NCI-H82 treated with DMSO at 0.1 percent for 48 hours (cell line): Measurements from ENCODE around the gene PTPRM.

Experiments used
- DNase-seq: peaks from one replicate; lab custom pipeline; 2025; ENCODE audit not compliant: unreplicated experiment; lab: John Stamatoyannopoulos, UW

PTPRM gene

DNA sequence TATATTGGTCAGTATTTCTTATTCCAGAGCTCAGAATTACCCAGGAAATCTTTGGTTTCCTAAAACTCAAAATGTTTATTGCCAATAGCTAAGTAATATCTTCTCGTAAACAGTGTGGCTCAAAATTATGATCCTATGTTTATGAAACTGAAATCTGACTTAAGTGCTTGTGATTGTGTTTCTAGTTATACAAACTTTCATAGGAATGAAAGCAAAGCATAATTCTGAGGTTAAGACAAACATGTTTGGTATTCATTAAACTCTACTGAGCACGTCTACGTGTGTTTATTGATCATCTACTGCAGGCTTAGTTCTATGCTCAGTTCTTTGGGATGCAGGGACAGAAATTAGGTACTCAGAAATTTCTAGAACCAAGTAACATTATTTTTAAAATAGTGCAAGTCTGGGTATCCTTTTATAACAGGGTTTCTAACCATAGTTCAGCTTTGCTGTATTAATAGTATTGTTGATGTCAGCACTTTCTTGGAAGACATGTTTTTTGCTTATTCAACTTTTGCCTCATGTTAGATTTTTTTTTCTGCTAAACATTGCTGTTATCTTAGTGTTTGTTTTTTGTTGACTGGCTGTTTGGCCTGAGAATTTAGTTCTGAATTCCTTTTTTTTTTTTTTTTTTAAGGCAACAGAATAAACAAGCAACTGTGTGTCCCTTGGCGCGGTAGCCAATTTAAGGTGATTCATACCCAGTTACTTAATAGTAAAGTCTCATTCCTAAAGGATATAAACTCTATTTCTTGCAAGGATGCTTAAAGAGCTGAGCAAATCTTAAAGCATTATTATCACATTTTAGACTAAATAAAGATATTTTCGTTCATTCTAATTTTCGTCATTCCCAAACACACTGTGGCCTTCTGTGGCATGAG is 31.3 kb downstream of the PTPRM start:
- DNase-seq, result no peak

DNA sequence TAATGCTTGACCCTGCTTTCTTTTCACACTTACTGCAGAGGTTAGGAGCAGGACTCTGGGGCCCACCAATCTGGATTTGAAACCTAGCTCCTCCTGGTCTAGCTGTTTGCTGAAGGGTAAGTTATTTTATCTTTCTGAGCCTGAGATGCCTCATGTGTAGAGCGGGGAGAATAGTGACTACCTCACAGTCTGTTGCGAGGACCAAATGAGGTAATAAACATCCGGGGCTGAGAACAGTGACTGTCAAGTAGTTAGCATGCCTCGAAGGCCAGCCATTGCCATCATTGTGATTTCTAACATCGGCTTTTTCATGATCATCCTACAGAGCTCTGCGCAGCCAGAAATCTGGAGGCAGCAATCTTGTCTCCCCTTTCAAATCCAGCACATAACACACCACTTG is 32.9 kb downstream of the PTPRM start:
- DNase-seq, result no peak

DNA sequence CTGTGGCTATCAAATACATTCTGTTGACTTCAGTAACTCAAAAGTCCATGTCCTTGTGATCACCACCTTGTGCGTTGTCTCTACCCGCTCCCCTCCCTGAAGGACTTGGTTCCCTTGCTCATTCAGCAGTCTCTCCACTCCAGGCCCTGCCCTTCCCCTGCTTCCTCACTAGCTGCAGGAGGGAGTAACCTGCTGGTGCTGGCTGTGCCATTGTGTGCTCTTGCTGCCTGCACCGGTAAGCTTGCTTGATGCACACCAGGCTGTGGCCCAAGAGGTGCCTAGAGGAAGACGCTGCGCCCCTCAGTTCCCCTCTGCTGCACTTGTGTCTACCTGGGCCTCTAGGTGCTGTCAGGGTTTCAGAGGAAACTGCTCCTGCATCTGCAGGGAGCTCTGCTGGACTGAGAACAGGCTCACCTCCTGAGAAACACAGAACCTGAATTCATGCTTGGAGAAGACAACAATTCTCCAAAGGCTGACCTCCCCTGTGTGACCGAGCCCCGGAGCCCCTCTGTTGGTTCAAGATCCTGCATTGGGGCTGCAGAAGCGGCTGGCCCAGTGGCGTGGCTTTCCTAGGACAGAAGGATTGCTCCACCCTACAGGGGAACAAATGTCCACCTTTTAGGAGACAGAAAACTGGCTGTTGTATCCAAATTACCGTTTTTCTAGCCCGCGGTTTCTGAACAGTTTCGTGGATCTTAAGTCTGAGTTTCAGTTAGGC is 33.6 kb downstream of the PTPRM start:
- no peak for DNase-seq

DNA sequence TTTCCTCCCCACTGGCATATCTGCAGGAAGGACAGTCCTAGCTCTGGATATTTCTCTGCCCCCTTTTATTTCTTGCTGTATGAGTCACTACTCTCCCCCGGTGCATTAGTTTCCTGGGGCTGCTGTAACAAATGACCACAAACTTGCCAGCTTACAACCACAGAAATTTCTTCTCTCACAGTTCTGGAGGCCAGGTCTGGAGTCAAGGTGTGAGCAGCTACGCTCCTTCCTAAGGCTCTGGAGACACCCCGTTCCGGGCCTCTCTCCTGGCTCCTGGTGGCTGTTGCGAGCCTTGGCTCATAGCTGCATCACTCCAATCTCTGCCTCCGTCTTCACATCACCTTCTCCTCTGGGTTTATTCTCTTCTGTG is 34.1 kb downstream of the PTPRM start:
- no peak for DNase-seq

DNA sequence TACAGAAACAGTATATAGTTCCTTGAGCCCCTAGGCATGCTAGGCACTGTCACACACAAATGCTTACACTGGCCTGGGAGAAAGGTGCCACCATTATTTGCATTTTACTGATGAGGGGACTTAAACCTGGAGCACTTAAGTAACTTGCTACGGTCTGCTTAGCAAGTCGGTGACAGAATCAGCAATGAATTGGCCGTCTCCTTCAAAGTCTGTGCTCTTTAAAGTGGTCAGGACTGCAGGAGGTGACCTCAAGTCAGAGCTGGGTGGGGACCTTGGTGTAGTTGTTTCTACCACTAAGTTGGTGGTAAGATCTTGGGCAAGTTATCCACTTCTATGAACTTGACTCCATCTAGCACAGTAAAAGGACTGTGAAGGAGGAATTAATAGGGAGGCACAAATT is 34.8 kb downstream of the PTPRM start:
- DNase-seq, result no peak

DNA sequence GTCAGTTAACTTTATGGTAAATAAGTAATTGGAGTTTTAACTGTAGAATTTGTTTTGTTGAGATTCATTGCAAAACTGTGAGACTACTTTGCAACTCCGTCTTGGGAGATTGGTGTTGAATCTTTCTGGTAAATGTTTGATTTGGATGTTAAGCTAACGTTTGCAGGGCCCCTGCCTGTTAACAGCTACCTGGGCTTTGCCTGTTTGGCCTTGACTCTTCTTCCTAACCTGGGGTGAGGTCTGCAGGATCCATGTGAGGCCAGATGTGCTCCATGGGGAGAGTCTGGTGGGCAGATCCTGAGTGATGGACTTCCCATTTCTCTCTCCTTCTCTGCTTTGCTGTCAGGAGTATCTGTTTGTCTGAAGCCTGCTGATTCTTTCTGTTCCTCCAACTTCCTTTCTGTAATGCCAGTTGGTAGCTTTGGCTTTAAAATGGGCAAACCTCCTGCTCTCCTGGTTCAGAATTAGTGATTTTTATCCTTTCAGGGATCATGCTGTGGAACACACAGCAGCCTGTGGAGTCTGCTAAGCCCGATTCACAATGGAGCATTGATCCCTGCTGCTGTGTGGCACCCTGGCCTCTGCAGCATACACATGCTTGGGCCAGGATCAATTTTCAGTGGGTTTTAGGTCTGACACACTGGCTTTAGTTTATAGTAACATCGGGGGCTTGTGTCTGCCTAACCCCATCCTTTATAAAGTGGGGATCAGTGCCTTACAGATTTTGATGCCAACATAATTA is 36.3 kb downstream of the PTPRM start:
- no peak for DNase-seq

DNA sequence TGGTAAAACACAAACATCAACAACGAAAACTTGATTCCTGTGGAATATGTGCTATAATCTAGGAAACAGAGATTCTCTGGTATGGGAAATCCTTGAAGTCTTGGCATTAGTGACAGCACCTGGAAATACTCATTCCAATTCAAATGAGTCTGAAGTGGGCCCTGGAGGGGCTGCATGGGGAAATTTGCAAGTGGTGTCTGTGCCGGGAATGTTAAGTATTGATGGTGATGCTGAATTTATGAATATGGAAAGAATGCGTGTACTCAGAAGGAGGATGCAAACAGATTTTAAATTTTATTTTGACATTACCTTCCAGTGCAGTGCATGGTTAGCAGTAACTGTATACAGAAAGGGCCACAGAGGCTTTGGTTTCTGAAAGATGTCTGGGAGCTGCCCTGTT is 37.2 kb downstream of the PTPRM start:
- DNase-seq, result no peak

DNA sequence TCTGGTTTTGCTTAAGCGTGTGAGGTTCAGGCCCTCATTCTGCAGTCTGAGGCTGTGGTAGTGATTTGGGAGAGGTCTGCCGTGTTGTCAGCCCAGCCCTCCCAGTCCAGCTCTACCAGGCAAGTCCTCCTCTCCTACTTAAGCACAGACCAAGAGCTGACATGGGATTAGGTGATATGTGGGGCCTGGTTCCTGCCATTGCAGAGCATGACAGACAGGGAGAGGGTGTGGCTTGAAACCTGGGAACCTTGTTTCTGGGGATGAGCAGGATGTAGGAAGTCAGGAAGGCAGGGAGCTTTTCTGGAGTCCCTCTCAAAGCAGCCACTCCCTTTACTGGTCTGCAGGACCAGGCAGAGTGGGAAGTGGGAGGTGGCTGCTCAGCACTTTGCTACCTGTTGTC is 38.6 kb downstream of the PTPRM start:
- no peak for DNase-seq

DNA sequence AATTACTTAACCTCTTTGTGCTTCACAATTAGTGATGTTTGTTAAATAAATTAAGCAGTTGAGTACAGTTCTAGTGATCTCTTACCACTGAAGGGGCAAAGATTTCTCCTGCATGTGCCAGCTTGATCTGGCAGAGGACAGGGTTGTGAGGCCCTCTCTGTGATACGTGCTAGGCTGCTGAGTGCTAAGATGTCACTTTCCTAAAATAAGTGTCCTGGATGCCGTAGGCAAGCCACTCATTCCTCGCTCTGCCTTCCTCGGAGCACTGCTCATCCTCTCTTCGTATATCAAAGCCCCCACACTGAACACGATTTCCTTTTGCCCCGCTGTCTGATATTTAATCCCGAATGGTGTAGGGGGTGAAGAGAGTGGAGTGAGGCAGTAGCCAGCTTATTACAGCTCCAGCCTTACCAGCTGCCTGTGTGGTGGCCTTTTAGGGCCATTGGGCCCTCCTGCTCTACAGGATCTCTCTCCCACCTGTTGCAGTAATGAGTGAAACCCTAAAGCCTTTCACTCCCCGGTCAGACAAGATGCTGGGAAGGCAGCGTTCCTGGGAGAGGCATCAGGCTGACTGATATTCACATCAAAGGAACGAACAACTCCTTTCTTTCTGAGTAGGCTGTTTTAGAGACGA is 40.5 kb downstream of the PTPRM start:
- no peak for DNase-seq

DNA sequence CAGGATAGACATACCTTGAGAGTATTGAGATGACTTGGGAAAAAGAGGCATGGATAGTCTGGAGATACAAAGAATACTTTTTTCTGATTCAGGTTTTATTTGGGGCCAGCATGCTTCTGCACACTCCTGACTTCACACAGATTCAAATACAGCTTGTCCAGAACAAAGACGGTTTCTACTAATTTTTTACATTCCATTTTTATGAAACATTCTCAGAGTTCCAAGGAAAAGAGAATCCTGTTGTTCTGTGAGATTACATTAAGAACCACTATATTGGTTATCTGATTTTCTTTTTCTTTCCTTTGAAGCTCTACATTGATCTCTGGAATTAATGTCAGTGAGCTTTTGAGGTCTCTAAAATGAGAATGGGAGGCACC is 41.0 kb downstream of the PTPRM start:
- no peak for DNase-seq

DNA sequence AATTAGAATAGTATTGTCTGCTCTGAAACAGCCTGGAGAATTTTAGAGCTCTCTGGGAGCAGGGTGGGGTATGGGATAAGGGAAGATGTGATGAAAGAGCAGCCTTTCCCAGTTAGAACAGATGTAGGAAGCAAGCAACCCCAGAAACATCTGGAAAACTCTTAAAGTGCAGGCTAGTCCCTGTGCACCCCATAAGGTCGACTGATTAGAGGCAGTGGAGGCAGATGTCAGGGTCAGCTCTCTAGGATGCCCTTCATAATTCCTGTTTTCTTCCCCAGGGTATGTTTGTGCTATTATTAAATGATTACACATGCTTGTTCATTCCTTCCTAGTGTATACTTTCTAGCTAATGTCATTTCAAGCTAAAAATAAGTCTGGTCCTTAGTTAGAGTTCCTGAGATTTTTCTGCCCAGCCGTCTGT is 41.7 kb downstream of the PTPRM start:
- no peak for DNase-seq

DNA sequence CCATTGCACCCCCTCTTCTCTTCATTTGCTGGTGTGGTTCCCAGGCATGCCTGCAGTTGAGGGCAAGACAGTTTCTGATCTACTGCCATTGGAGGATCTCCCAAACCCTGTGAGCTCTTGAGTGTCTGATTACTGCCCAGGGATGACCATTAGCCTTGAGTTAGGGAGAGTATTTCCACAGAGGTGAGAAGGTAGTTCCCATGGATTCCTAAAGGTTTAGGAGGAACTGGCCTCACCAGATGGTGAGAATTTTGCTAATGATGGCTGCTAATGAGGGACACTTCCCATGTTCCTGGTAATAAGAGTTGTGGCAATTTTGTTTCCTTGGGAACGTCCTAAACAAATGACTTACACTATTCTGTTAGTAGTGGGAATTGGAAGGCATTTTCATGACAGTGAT is 42.5 kb downstream of the PTPRM start:
- no peak for DNase-seq

DNA sequence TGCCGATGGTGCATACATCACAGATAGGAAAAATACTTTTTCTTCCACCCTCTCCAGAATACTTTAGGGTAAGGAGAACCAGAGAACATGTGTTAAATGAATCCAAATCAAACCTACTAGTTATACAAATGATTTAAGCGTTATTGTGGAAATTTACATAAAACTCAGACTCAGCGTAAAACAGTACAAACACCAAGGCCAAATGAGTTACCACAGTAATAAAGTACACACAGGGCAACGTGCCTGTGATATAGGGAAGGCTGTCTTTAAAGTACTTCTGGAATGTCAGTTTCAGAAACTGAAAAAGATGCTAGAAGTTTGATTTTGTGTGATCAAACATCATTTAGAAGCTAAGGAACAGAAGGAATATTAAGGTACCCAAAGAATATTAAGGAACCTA is 46.9 kb downstream of the PTPRM start:
- no peak for DNase-seq

DNA sequence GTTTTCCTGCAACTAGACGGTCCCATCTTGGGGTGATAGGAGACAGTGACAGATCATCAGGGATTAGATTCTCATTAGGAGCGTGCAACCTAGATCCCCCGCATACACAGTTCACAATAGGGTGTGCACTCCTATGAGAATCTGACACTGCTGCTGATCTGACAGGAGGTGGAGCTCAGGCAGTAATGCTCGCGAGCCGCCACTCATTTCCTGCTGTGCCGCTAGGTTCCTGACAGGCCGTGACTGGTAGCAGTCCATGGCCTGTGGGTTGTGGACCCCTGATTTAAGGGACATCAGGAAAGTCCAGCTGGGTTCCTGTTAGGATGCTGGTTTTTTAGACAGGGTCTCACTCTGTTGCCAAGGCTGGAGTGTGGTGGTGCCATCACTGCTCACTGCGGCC is 48.7 kb downstream of the PTPRM start:
- DNase-seq, result no peak

DNA sequence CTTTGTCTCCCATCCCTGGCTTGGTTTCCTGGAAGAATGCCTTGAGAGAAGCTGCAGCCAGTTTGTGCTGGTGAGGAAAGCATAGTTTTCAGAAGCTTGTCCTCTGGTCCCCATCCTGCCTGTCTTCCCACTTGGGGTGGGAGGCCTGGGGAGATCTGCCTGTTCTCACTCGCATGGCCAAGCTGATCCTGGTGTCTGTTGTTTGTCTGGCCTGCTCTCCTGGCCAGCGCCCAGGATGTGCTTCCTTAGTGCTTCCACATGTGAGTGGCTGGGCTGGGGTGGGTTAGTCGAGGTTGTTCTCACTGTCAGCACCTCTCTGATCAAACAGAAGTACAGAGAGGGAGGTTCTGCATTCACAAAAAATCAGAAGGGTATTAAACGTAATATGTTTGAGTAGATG is 49.5 kb downstream of the PTPRM start:
- DNase-seq, result no peak

DNA sequence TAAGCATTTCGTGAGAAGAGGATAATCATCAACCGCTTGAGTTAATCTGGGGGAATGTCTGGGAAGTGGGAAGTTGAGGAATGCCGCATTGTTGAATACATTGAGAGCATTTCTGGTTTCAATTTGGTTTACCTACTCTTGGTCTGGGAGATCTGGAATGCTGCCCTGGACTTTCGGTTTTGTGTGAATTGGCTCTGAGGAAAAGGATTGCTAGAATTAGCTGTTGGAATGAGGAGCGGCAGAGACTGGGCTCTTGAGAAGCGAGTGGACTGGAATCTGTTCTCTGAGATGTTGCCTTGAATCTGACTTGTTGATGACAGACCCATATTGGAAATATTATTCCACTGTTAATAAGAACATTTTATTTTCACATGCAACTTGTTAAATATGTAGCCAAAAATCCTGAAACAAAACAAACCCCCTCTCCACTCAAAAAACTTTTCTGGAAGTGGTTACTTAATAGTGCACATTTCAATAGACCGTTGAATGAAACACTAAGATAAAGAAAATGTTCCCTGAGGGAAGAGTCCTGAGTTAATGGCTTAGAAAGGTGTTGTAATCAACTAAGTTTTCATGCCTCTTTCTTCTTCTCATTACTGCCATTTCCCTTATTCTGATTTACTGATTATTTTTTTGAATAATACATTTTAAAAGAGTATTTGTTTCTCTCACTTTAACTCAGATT is 50.8 kb downstream of the PTPRM start:
- DNase-seq, result no peak

DNA sequence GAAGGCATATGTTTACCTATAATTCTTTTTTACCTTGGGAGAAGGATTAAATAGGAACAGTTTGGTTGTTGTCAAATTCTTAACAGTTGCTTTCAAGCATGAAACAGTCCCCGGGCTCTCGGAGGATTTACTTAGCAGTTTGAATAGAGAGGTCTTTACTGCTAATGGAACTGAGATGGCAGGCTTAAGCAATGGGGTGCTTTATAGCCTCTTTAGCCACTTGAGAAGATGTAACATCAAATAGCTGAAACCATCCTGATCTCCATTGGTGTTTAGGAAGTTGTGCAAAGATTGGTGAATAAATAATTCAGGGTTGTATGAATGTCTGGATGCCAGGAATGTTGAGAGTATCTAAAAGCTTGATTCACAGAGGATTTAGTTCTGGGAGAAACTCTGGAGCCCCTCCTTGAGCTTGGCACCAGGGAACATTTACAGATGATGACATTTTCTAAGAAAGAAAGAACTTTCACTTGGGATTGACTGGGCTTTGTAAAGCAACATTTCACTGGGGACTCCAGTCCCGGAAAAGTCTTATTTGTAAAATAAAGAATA is 51.9 kb downstream of the PTPRM start:
- no peak for DNase-seq

DNA sequence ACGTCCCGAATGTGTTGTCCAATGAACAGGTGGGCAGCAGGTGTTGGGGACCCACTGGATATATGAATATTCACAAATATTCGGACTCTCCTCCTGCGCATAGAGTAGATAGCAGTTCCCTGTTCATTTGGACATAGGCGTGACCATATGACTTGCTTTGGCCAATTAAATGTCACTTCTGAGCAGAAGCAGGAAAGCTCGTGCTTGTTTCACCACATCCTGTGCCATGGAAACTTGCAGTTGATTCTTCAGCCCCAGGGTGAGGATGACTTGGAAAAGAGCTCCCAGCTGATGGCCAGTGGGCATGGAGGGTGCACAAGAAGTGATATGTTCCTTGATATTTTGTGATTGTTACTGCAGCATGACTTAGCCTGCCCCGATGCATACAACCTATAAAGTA is 52.6 kb downstream of the PTPRM start:
- no peak for DNase-seq

DNA sequence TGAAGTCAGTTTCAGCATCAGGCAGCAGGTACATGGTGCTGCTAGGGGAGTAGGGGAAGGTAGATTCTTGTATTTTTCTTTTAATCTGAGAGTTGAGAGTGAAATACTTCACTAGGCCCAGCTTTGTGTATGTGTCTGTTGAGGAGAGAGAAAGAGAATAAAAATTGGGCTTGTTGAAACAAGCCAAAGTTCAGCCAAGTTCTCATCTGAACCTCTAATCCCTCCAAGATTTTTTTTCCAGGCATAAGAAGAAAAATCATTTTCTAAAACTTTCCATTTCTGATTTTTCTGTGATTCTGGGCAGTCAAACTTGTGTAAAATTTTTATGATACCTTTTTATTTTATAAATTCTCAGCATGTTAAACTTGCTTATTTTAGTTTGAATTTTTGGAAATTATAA is 55.6 kb downstream of the PTPRM start:
- DNase-seq, result no peak

DNA sequence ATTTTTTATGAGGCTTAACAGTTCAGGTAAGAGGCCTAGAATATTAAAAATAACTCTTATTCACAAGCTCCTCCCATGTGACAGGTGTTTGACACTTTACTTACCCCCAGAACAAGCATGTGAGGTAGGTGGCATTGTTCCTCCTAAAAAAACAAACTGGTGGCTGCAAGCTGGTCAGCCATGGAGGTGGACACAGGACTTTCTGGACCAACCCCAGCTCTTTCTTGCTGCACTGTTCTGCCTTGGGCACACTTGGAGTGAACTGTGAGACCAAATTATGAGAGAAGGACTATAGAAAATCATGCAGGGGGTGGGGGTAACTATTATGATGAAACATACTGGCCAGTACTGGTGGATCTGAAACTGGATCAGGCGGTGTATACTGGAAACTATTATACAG is 56.6 kb downstream of the PTPRM start:
- DNase-seq, result no peak

DNA sequence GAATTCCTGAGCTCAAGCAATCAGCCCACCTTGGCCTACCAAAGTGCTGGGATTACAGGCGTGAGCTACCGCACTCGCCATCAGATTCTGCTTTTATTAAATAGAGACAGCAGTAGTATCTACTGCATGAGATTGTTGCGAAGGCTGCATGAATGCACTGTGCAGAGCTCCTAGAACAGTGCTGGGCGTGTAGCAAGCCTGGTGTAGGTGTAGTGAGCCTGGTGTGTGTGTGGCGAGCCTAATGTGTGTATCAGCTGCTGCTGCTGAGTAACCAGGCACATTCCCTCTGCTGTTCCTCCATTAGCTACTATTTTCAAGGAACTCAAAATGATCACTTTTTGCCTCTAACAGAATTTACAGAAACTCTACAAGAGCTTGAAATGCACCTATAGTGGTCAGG is 57.6 kb downstream of the PTPRM start:
- DNase-seq, result no peak
